CD4-positive, CD25-positive, alpha-beta regulatory T cell (primary cell): ENCODE results near the gene CDH13. TPM values are rescaled to one million over a fixed set of nuclear protein-coding genes. Genes with fewer than 3 reads are reported as not detected.

Experiments
- ATAC-seq, 2 donors: fragments of 150-1000 bp; cut with Tn5 transposase; one replicate each; pipeline ENCODE4 v1.10.0; 2021; ENCODE audit warnings: low read depth in 2 of 2, moderate number of reproducible peaks in 2 of 2, moderate library complexity in 1 of 2
- DNase-seq, 3 donors: peaks; one replicate each; pipeline versions ENCODE4 v3.0.0 to v3.0.0-alpha.2; 2012 to 2022; ENCODE audit warnings: mixed read lengths in 1 of 3
- H3K27ac ChIP-seq: one replicate; pipeline ENCODE4 v1.7.0; 2013; ENCODE audit warnings: mild to moderate bottlenecking, low read length; ENCODE audit not compliant: insufficient read depth, poor library complexity, severe bottlenecking
- H3K27me3 ChIP-seq: one replicate; pipeline ENCODE4 v1.7.0; 2013; ENCODE audit warnings: low read length; ENCODE audit not compliant: control insufficient read depth, insufficient read depth
- H3K36me3 ChIP-seq: one replicate; pipeline ENCODE4 v1.7.0; 2013; ENCODE audit warnings: mild to moderate bottlenecking, low read length, moderate library complexity; ENCODE audit not compliant: control insufficient read depth, insufficient read depth
- H3K4me1 ChIP-seq: 2 replicates; pipeline ENCODE4 v1.7.0; 2013; ENCODE audit warnings: mild to moderate bottlenecking, low read length; ENCODE audit not compliant: insufficient read depth, control insufficient read depth, poor library complexity, severe bottlenecking
- H3K4me3 ChIP-seq: one replicate; pipeline ENCODE4 v1.7.0; 2013; ENCODE audit warnings: low read depth, mild to moderate bottlenecking, low read length, moderate library complexity
- H3K9me3 ChIP-seq, 2 experiments: 1 replicate in 1 of 2; 2 replicates in 1 of 2; pipeline ENCODE4 v1.7.0; 2013; ENCODE audit warnings: low read length in 2 of 2, mild to moderate bottlenecking in 1 of 2, moderate library complexity in 1 of 2; ENCODE audit not compliant: control insufficient read depth in 2 of 2
- H3K27ac Mint-ChIP-seq, 3 donors: one replicate each; pipeline ENCODE4 v1.8.0; 2020 to 2022; ENCODE audit warnings: mild to moderate bottlenecking in 3 of 3, mixed read lengths in 3 of 3, moderate library complexity in 2 of 3
- H3K27me3 Mint-ChIP-seq: one replicate; pipeline ENCODE4 v1.8.0; 2022; ENCODE audit warnings: mild to moderate bottlenecking, mixed read lengths
- H3K36me3 Mint-ChIP-seq: one replicate; pipeline ENCODE4 v1.8.0; 2020; ENCODE audit warnings: mixed read lengths
- H3K4me1 Mint-ChIP-seq, 4 donors: one replicate each; pipeline ENCODE4 v1.8.0; 2020 to 2022; ENCODE audit warnings: mixed read lengths in 4 of 4, mild to moderate bottlenecking in 1 of 4
- H3K4me3 Mint-ChIP-seq, 4 donors: one replicate each; pipeline ENCODE4 v1.8.0; 2020 to 2022; ENCODE audit warnings: mild to moderate bottlenecking in 4 of 4, mixed read lengths in 4 of 4, moderate library complexity in 3 of 4
- H3K9me3 Mint-ChIP-seq, 7 donors: one replicate each; pipeline ENCODE4 v1.8.0; 2020 to 2022; ENCODE audit warnings: mixed read lengths in 7 of 7, mild to moderate bottlenecking in 3 of 7, moderate library complexity in 2 of 7
- polyA plus RNA-seq, 4 donors: library from polyadenylated mRNA; unstranded; fragments of 300-500 nt; fragmentation: Illumina TruSeq; gene quantifications; one replicate each; pipeline ENCODE4 v1.2.3, GENCODE V29; 2021
- total RNA-seq: library from RNA; stranded (reverse); gene quantifications from one replicate; pipeline ENCODE4 v1.2.3, GENCODE V29; 2022

Gene CDH13
- total and polyA plus RNA-seq, 5 donors from 2014 or later, result not detected

- H3K27ac ChIP-seq, result no peak overlapping the region
- H3K36me3 ChIP-seq, result no peaks in the 10 kb centered on the region
- no peak for ATAC-seq
These were observed 1006.5 kb downstream of the CDH13 start for GRCh38 chr16:83633286-83633685.

GRCh38 chr16:83648347-83648746 lies 1021.6 kb downstream of the CDH13 start:
- Mint-ChIP-seq H3K27ac (no peak overlapping the region), H3K4me3 (no peak overlapping the region), H3K4me1 (no peaks in the 10 kb centered on the region), H3K27me3 (peaks cover 3% of the 10 kb centered on the region), H3K9me3 (peaks cover 0 to 5% (median 0%) of the 10 kb centered on the region in 7 donors), H3K36me3 (no peaks in the 10 kb centered on the region)
- no peak overlapping the region for H3K27ac ChIP-seq
- no peak overlapping the region for H3K4me3 ChIP-seq
- no peaks in the 10 kb centered on the region for H3K4me1 ChIP-seq
- H3K9me3 ChIP-seq, result no peaks in the 10 kb centered on the region
- no peaks in the 10 kb centered on the region for H3K36me3 ChIP-seq
- no peaks in the 10 kb centered on the region for H3K27me3 ChIP-seq
- DNase-seq, result no peak
- no peak for ATAC-seq

More at GRCh38 chr16:83633286-83633685, 1006.5 kb downstream of the CDH13 start:
- H3K27me3 Mint-ChIP-seq, result no peaks in the 10 kb centered on the region
- H3K27ac Mint-ChIP-seq, result no peak overlapping the region
- no peak for DNase-seq
- Histone ChIP-seq H3K27me3 (no peaks in the 10 kb centered on the region), H3K9me3 (no peaks in the 10 kb centered on the region), H3K4me3 (no peak overlapping the region), H3K4me1 (no peaks in the 10 kb centered on the region)
- no peaks in the 10 kb centered on the region for H3K36me3 Mint-ChIP-seq
- no peaks in the 10 kb centered on the region for H3K4me1 Mint-ChIP-seq
- H3K4me3 Mint-ChIP-seq, result no peak overlapping the region
- peaks cover 0 to 2% (median 1%) of the 10 kb centered on the region in 7 donors for H3K9me3 Mint-ChIP-seq

GRCh38 chr16:83651871-83652270 lies 1025.1 kb downstream of the CDH13 start:
- Mint-ChIP-seq H3K27ac (no peak overlapping the region), H3K36me3 (no peaks in the 10 kb centered on the region), H3K4me3 (no peak overlapping the region), H3K9me3 (peaks cover 0 to 2% (median 0%) of the 10 kb centered on the region in 7 donors), H3K27me3 (no peaks in the 10 kb centered on the region), H3K4me1 (no peaks in the 10 kb centered on the region)
- Histone ChIP-seq H3K27me3 (no peaks in the 10 kb centered on the region), H3K27ac (no peak overlapping the region), H3K36me3 (no peaks in the 10 kb centered on the region), H3K9me3 (no peaks in the 10 kb centered on the region), H3K4me3 (no peak overlapping the region), H3K4me1 (no peaks in the 10 kb centered on the region)
- ATAC-seq, result no peak
- no peak for DNase-seq

- no peaks in the 10 kb centered on the region for H3K36me3 ChIP-seq
These were observed 1026.2 kb downstream of the CDH13 start for GRCh38 chr16:83652943-83653342.

GRCh38 chr16:83653785-83654184 lies 1027.0 kb downstream of the CDH13 start:
- no peak overlapping the region for H3K4me3 Mint-ChIP-seq
- ATAC-seq, result no peak
- Histone ChIP-seq H3K27ac (no peak overlapping the region), H3K4me1 (no peaks in the 10 kb centered on the region), H3K9me3 (no peaks in the 10 kb centered on the region), H3K4me3 (no peak overlapping the region), H3K36me3 (no peaks in the 10 kb centered on the region), H3K27me3 (no peaks in the 10 kb centered on the region)
- H3K36me3 Mint-ChIP-seq, result no peaks in the 10 kb centered on the region
- DNase-seq, result no peak
- no peaks in the 10 kb centered on the region for H3K4me1 Mint-ChIP-seq
- H3K27ac Mint-ChIP-seq, result no peak overlapping the region
- H3K9me3 Mint-ChIP-seq, result peaks cover 0 to 1% (median 0%) of the 10 kb centered on the region in 7 donors
- H3K27me3 Mint-ChIP-seq, result no peaks in the 10 kb centered on the region

More at GRCh38 chr16:83652943-83653342, 1026.2 kb downstream of the CDH13 start:
- H3K4me1 Mint-ChIP-seq, result no peaks in the 10 kb centered on the region
- H3K27ac ChIP-seq, result no peak overlapping the region
- ATAC-seq (no peak), DNase-seq (no peak)
- H3K9me3 Mint-ChIP-seq, result peaks cover 0 to 1% (median 0%) of the 10 kb centered on the region in 7 donors
- no peaks in the 10 kb centered on the region for H3K36me3 Mint-ChIP-seq
- no peak overlapping the region for H3K4me3 Mint-ChIP-seq
- H3K27ac Mint-ChIP-seq, result no peak overlapping the region
- H3K27me3 ChIP-seq, result no peaks in the 10 kb centered on the region
- H3K4me3 ChIP-seq, result no peak overlapping the region
- H3K27me3 Mint-ChIP-seq, result no peaks in the 10 kb centered on the region
- no peaks in the 10 kb centered on the region for H3K9me3 ChIP-seq
- no peaks in the 10 kb centered on the region for H3K4me1 ChIP-seq

- no peaks in the 10 kb centered on the region for H3K4me1 ChIP-seq
- Mint-ChIP-seq H3K4me1 (no peaks in the 10 kb centered on the region), H3K27me3 (no peaks in the 10 kb centered on the region), H3K36me3 (no peaks in the 10 kb centered on the region), H3K27ac (no peak overlapping the region), H3K4me3 (no peak overlapping the region), H3K9me3 (peaks cover 0 to 2% (median 0%) of the 10 kb centered on the region in 7 donors)
- H3K36me3 ChIP-seq, result no peaks in the 10 kb centered on the region
- no peaks in the 10 kb centered on the region for H3K27me3 ChIP-seq
- DNase-seq, result no peak
- no peak overlapping the region for H3K4me3 ChIP-seq
- ATAC-seq, result no peak
- no peaks in the 10 kb centered on the region for H3K9me3 ChIP-seq
- H3K27ac ChIP-seq, result no peak overlapping the region
These were observed 1033.5 kb downstream of the CDH13 start for GRCh38 chr16:83660282-83660681.

- peaks cover 0 to 3% (median 0%) of the 10 kb centered on the region in 7 donors for H3K9me3 Mint-ChIP-seq
- H3K36me3 Mint-ChIP-seq, result no peaks in the 10 kb centered on the region
- H3K4me1 Mint-ChIP-seq, result no peaks in the 10 kb centered on the region
- H3K27ac Mint-ChIP-seq, result no peak overlapping the region
- DNase-seq (no peak), ATAC-seq (no peak)
- Histone ChIP-seq H3K27ac (no peak overlapping the region), H3K4me1 (no peaks in the 10 kb centered on the region), H3K36me3 (no peaks in the 10 kb centered on the region), H3K27me3 (no peaks in the 10 kb centered on the region), H3K4me3 (no peak overlapping the region), H3K9me3 (no peaks in the 10 kb centered on the region)
- H3K27me3 Mint-ChIP-seq, result no peaks in the 10 kb centered on the region
- H3K4me3 Mint-ChIP-seq, result no peak overlapping the region
These were observed 1034.9 kb downstream of the CDH13 start for GRCh38 chr16:83661656-83662055.

- Histone ChIP-seq H3K27me3 (no peaks in the 10 kb centered on the region), H3K27ac (no peak overlapping the region), H3K4me3 (no peak overlapping the region), H3K9me3 (no peaks in the 10 kb centered on the region), H3K36me3 (no peaks in the 10 kb centered on the region), H3K4me1 (no peaks in the 10 kb centered on the region)
- no peaks in the 10 kb centered on the region for H3K4me1 Mint-ChIP-seq
- ATAC-seq (no peak), DNase-seq (no peak)
- no peaks in the 10 kb centered on the region for H3K36me3 Mint-ChIP-seq
- H3K27me3 Mint-ChIP-seq, result no peaks in the 10 kb centered on the region
- H3K4me3 Mint-ChIP-seq, result no peak overlapping the region
- H3K27ac Mint-ChIP-seq, result no peak overlapping the region
- H3K9me3 Mint-ChIP-seq, result peaks cover 0 to 3% (median 0%) of the 10 kb centered on the region in 7 donors
These were observed 1039.7 kb downstream of the CDH13 start for GRCh38 chr16:83666449-83666848.
